Measurements from ENCODE around the gene TNFRSF6B. TPM values are rescaled to one million over a fixed set of nuclear protein-coding genes. Genes with fewer than 3 reads are reported as not detected.

The TNFRSF6B gene
- total RNA-seq, 2 donors from 2014 or later: 9.9 to 13.8 TPM

DNA sequence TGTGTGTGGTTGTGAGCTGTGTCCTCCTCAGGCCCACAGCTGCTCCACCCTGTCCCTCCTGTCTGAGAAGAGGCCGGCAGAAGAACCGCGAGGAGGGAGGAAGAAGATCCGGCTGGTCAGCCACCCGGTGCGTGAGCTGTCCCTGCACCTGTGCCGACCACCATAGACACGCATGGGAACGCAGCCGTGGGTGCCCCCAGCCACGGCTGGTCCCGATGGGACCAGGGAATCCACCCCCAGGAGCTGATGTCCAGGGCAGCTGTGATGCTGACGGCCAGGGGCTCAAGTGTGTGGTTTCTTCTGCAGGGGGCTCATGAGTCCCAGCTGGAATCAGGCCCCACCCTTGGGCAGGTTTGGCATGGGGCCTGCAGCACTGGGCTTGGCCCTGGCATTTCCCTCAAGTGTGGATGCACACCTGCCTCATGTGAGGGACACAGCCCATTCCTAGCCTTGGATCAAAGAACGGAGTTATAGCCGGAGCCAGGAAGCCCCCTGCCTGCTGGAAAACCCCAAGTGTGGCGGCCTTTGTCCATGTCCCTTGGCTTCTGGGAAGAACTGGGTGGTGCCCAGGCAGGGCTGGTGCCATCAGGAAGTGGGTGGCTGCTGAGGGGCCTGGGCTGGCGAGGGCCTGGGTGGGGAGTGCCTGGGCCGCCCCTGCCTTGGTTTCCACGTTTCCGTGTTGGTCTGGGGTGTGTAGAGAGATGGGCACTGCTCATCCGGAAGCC is 4.6 kb upstream of the TNFRSF6B start:
- TF ChIP-seq POLR2A (IDR thresholded peaks at IDR 0.05) (no peak), CTCF (IDR thresholded peaks at IDR 0.05) (no peak)
- Histone ChIP-seq H3K4me3 (no peak overlapping the region), H3K27ac (peak overlapping the region in 1 of 4 donors; percentile 5), H3K9me3 (no peaks in the 10 kb centered on the region), H3K27me3 (no peaks in the 10 kb centered on the region), H3K4me1 (peaks cover 18% of the 10 kb centered on the region), H3K36me3 (replicated peaks in 1 of 2; ENCODE audit: insufficient read depth in 1 of 2, low read depth in 2 of 2) (no peaks in the 10 kb centered on the region)
- ATAC-seq: no peak
- DNase-seq: no peak
- WGBS, 2 donors: 81 to 82% methylated on average over 5 to 21 of the region's 21 CpGs
- intact Hi-C loops (cut with DNase I): no loop called here

DNA sequence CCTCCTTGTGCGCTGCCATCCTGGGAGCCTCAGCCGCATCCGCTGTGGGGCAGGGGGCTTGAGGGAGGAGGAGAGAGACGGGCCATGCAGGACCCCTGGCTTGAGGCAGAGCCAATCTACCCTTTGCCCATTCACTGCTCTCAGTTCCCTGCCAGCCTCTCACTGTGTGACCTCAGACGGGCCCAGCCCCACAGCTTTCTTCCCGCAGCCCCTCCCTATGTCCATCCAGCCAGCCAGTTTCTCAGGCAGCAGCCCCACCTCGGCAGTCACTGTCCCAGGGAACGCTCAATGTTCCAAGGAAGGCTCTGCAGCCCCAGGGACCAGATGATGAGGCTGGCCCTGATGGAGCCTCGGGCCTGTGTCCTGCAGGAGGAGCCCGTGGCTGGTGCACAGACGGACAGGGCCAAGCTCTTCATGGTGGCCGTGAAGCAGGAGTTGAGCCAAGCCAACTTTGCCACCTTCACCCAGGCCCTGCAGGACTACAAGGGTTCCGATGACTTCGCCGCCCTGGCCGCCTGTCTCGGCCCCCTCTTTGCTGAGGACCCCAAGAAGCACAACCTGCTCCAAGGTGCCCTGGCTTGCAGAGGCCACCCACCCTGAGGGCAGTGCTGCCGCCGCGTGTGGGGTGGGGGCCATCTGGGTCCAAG is 3.9 kb upstream of the TNFRSF6B start:
- Histone ChIP-seq H3K27me3 (no peaks in the 10 kb centered on the region), H3K4me3 (no peak overlapping the region), H3K36me3 (replicated peaks in 1 of 2; ENCODE audit: insufficient read depth in 1 of 2, low read depth in 2 of 2) (no peaks in the 10 kb centered on the region), H3K9me3 (no peaks in the 10 kb centered on the region), H3K27ac (peak overlapping the region in 1 of 4 donors; percentile 5), H3K4me1 (peaks cover 20% of the 10 kb centered on the region)
- DNase-seq (no peak), ATAC-seq (no peak)
- intact Hi-C loops (cut with DNase I): no loop called here
- TF ChIP-seq CTCF (IDR thresholded peaks at IDR 0.05) (no peak), POLR2A (IDR thresholded peaks at IDR 0.05) (no peak)
- WGBS, 2 donors: 72 to 77% methylated on average over 14 to 20 of the region's 20 CpGs

DNA sequence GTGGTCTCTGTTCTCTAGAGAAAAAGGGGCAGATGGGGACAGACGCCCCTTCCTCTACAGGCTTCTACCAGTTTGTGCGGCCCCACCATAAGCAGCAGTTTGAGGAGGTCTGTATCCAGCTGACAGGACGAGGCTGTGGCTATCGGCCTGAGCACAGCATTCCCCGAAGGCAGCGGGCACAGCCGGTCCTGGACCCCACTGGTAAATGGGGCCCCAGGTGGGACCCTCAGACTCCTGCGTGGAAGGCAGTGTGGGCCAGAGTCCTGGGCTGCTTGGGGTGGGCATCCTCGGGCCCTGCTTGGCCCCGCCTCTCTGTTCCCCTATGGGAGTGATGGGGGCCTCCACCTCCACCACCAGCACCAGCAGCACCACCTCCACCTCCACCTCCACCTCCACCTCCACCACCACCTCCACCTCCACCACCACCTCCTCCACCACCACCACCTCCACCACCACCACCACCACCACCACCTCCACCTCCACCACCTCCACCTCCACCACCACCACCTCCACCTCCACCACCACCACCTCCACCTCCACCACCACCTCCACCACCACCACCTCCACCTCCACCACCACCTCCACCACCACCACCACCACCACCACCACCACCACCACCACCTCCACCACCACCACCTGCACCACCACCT is 3.2 kb upstream of the TNFRSF6B start:
- 57 to 91% methylated on average over 1 to 10 of the region's 10 CpGs for WGBS, 2 donors
- Histone ChIP-seq H3K4me1 (peaks cover 23% of the 10 kb centered on the region), H3K27ac (no peak overlapping the region)

GRCh38 chr20:63693733-63694583 is 2.5 kb upstream of the TNFRSF6B start:
- H3K4me3 ChIP-seq: no peak overlapping the region
- DNase-seq: no peak
- WGBS, 2 donors: 89 to 92% methylated on average over 6 to 21 of the region's 21 CpGs
- ATAC-seq: no peak
- TF ChIP-seq POLR2A (IDR thresholded peaks at IDR 0.05) (no peak), CTCF (IDR thresholded peaks at IDR 0.05) (no peak)
- H3K27me3 ChIP-seq: no peaks in the 10 kb centered on the region
- no peaks in the 10 kb centered on the region for H3K36me3 ChIP-seq (replicated peaks in 1 of 2; ENCODE audit: insufficient read depth in 1 of 2, low read depth in 2 of 2)
- no peaks in the 10 kb centered on the region for H3K9me3 ChIP-seq
- intact Hi-C loops (cut with DNase I): no loop called here
- H3K4me1 ChIP-seq: peaks cover 28% of the 10 kb centered on the region
- no peak overlapping the region for H3K27ac ChIP-seq

More for the DNA sequence above, 3.2 kb upstream of the TNFRSF6B start:
- intact Hi-C loops (cut with DNase I): no loop called here
- Histone ChIP-seq H3K27me3 (no peaks in the 10 kb centered on the region), H3K4me3 (no peak overlapping the region), H3K36me3 (replicated peaks in 1 of 2; ENCODE audit: insufficient read depth in 1 of 2, low read depth in 2 of 2) (no peaks in the 10 kb centered on the region), H3K9me3 (no peaks in the 10 kb centered on the region)
- ATAC-seq (no peak), DNase-seq (peak in 1 of 4 donors; percentile 11)
- TF ChIP-seq CTCF (IDR thresholded peaks at IDR 0.05): no peak
- no peak for TF ChIP-seq POLR2A (IDR thresholded peaks at IDR 0.05)
